CD14-positive monocyte (primary cell): ENCODE data around the gene NME7. TPM values are rescaled to one million over a fixed set of nuclear protein-coding genes. Genes with fewer than 3 reads are reported as not detected.

Experiments used
- DNase-seq, 3 donors: peaks; one replicate each; pipeline ENCODE4 v3.0.0-alpha.2; 2011 to 2022
- H2AFZ ChIP-seq: 2 replicates; pipeline ENCODE4 v1.6.0; 2012; ENCODE audit warnings: mild to moderate bottlenecking, low read depth, low read length, inconsistent platforms; ENCODE audit not compliant: insufficient read depth, poor library complexity, severe bottlenecking
- H3K27ac ChIP-seq, 2 donors: 1 replicate in 1 of 2; 2 replicates in 1 of 2; pipeline ENCODE4 v1.5.1; 2012 to 2013; ENCODE audit warnings: low read length in 2 of 2, control low read depth in 1 of 2, inconsistent platforms in 1 of 2, low read depth in 1 of 2, mild to moderate bottlenecking in 1 of 2
- H3K27me3 ChIP-seq, 2 donors: one replicate each; pipeline versions ENCODE4 v1.6.0 to v1.6.1; 2011 to 2013; ENCODE audit warnings: low read length in 2 of 2; ENCODE audit not compliant: control insufficient read depth in 2 of 2, insufficient read depth in 2 of 2
- H3K36me3 ChIP-seq, 2 donors: replicated peaks in 1 of 2; 1 replicate in 1 of 2; 2 replicates in 1 of 2; pipeline versions ENCODE4 v1.5.1 to v1.6.1; 2012 to 2013; ENCODE audit warnings: low read length in 2 of 2, control low read depth in 1 of 2, inconsistent platforms in 1 of 2, mild to moderate bottlenecking in 1 of 2; ENCODE audit not compliant: insufficient read depth in 2 of 2, control insufficient read depth in 1 of 2
- H3K4me1 ChIP-seq, 2 donors: 1 replicate in 1 of 2; 2 replicates in 1 of 2; pipeline versions ENCODE4 v1.5.1 to v1.6.1; 2012 to 2013; ENCODE audit warnings: low read length in 2 of 2, control low read depth in 1 of 2, inconsistent platforms in 1 of 2, mild to moderate bottlenecking in 1 of 2, moderate library complexity in 1 of 2; ENCODE audit not compliant: insufficient read depth in 2 of 2, control insufficient read depth in 1 of 2
- H3K4me2 ChIP-seq: replicated peaks from 2 replicates; pipeline ENCODE3; 2012; ENCODE audit warnings: low read length, moderate library complexity, mild to moderate bottlenecking; ENCODE audit not compliant: poor library complexity, severe bottlenecking; ENCODE audit errors: extremely low read depth
- H3K4me3 ChIP-seq, 3 experiments: fragments of 200-600 bp in 1 of 3; sonication (generic) in 1 of 3; replicated peaks in 1 of 3; 1 replicate in 2 of 3; 2 replicates in 1 of 3; pipeline ENCODE4 v1.5.1; 2011 to 2013; ENCODE audit warnings: low read length in 3 of 3, mild to moderate bottlenecking in 3 of 3, control low read depth in 2 of 3, low read depth in 2 of 3, inconsistent platforms in 1 of 3, moderate library complexity in 1 of 3
- H3K79me2 ChIP-seq: 2 replicates; pipeline ENCODE4 v1.6.0; 2012; ENCODE audit warnings: mild to moderate bottlenecking, control low read depth, inconsistent platforms, low read length, moderate library complexity; ENCODE audit not compliant: insufficient read depth
- H3K9ac ChIP-seq: 2 replicates; pipeline ENCODE4 v1.6.0; 2017; ENCODE audit warnings: low read length, mild to moderate bottlenecking; ENCODE audit not compliant: insufficient read depth, poor library complexity, severe bottlenecking
- H3K9me3 ChIP-seq, 2 donors: replicated peaks in 1 of 2; 1 replicate in 1 of 2; 2 replicates in 1 of 2; pipeline versions ENCODE4 v1.5.1 to v1.6.1; 2012 to 2013; ENCODE audit warnings: low read length in 2 of 2, control low read depth in 1 of 2; ENCODE audit not compliant: control insufficient read depth in 1 of 2, insufficient read depth in 1 of 2
- H4K20me1 ChIP-seq: 2 replicates; pipeline ENCODE4 v1.6.0; 2012; ENCODE audit warnings: mild to moderate bottlenecking, low read length, control low read depth, moderate library complexity; ENCODE audit not compliant: insufficient read depth
- H3K27ac Mint-ChIP-seq, 7 donors: one replicate each; pipeline ENCODE4 v1.8.0; 2020; ENCODE audit warnings: mild to moderate bottlenecking in 7 of 7, mixed read lengths in 7 of 7, moderate library complexity in 6 of 7, inconsistent platforms in 2 of 7
- H3K27me3 Mint-ChIP-seq, 3 donors: one replicate each; pipeline ENCODE4 v1.8.0; 2021 to 2022; ENCODE audit warnings: low read depth in 3 of 3, mild to moderate bottlenecking in 3 of 3, mixed read lengths in 3 of 3, moderate library complexity in 3 of 3, inconsistent platforms in 1 of 3
- H3K36me3 Mint-ChIP-seq, 2 donors: one replicate each; pipeline ENCODE4 v1.8.0; 2020; ENCODE audit warnings: mixed read lengths in 2 of 2, inconsistent platforms in 1 of 2, mild to moderate bottlenecking in 1 of 2
- H3K4me1 Mint-ChIP-seq: one replicate; pipeline ENCODE4 v1.8.0; 2020; ENCODE audit warnings: mild to moderate bottlenecking, mixed read lengths
- H3K4me3 Mint-ChIP-seq, 2 donors: one replicate each; pipeline ENCODE4 v1.8.0; 2020; ENCODE audit warnings: mild to moderate bottlenecking in 2 of 2, mixed read lengths in 2 of 2, moderate library complexity in 1 of 2
- H3K9me3 Mint-ChIP-seq, 7 donors: one replicate each; pipeline ENCODE4 v1.8.0; 2020 to 2022; ENCODE audit warnings: mixed read lengths in 7 of 7, mild to moderate bottlenecking in 6 of 7, moderate library complexity in 6 of 7, inconsistent platforms in 2 of 7
- WGBS: methylation state at CpG from one replicate; pipeline ENCODE4 v1.1.5; 2013; ENCODE audit warnings: missing lambda C conversion rate; ENCODE audit not compliant: insufficient coverage; 5-methylcytosine and 5-hydroxymethylcytosine counted together
- intact Hi-C, 2 donors: fragments of 100-400 bp; cut with micrococcal nuclease; formaldehyde crosslinking; loops; one replicate each; pipeline versions ENCODE4 v1.15.0 to v1.15.1; 2023
- polyA plus RNA-seq, 3 donors: library from polyadenylated mRNA; depleted of rRNA in 1 of 3; unstranded in 2 of 3; stranded (reverse) in 1 of 3; fragments of 300-500 nt in 2 of 3; fragments of >200 nt in 1 of 3; fragmentation: Illumina TruSeq in 2 of 3; gene quantifications; 1 replicate in 2 of 3; 2 replicates in 1 of 3; pipeline ENCODE4 v1.2.3, GENCODE V29; 2012 to 2021
- TF ChIP-seq, protein P1 (sequence below): fragments of 200-600 bp; IDR thresholded peaks from one replicate; pipeline ENCODE4 v1.8.0; 2022; ENCODE audit warnings: antibody characterized with exemption, mild to moderate bottlenecking

The NME7 gene
- polyA plus RNA-seq, 3 donors = 3.5 to 8.0 (median 6.0) TPM

DNA sequence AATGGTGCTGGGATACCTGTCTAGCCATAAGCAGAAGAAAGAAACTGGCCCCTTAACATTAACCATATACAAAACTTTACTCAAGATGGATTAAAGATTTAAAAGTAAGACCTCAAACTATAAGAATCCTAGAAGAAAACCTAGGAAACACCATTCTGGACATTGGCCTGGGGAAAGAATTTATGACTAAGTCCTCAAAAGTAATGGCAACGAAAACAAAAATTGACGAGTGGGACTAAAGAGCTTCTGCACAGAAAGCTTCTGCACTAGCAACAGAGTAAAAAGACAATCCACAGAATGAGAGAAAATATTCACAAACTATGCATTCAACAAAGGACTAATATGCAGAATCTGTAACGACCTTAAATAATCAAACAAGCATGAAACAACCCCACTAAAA lies 66.7 kb downstream of the NME7 start:
- no peak overlapping the region for H3K4me2 ChIP-seq
- H3K9ac ChIP-seq = no peak overlapping the region
- H3K27me3 ChIP-seq = no peaks in the 10 kb centered on the region
- DNase-seq = no peak
- no peaks in the 10 kb centered on the region for H3K79me2 ChIP-seq
- no peak overlapping the region for H3K4me3 ChIP-seq
- intact Hi-C loops = no loop called here
- TF ChIP-seq, protein P1, sequence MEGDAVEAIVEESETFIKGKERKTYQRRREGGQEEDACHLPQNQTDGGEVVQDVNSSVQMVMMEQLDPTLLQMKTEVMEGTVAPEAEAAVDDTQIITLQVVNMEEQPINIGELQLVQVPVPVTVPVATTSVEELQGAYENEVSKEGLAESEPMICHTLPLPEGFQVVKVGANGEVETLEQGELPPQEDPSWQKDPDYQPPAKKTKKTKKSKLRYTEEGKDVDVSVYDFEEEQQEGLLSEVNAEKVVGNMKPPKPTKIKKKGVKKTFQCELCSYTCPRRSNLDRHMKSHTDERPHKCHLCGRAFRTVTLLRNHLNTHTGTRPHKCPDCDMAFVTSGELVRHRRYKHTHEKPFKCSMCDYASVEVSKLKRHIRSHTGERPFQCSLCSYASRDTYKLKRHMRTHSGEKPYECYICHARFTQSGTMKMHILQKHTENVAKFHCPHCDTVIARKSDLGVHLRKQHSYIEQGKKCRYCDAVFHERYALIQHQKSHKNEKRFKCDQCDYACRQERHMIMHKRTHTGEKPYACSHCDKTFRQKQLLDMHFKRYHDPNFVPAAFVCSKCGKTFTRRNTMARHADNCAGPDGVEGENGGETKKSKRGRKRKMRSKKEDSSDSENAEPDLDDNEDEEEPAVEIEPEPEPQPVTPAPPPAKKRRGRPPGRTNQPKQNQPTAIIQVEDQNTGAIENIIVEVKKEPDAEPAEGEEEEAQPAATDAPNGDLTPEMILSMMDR = no peak
- no peaks in the 10 kb centered on the region for H3K36me3 ChIP-seq
- no peak overlapping the region for H3K27ac ChIP-seq
- H3K9me3 Mint-ChIP-seq = no peaks in the 10 kb centered on the region
- no peaks in the 10 kb centered on the region for H4K20me1 ChIP-seq
- no peaks in the 10 kb centered on the region for H3K9me3 ChIP-seq
- peaks cover 0 to 4% of the 10 kb centered on the region in 2 donors for H3K36me3 Mint-ChIP-seq
- H3K4me1 Mint-ChIP-seq = peaks cover 2% of the 10 kb centered on the region
- no peaks in the 10 kb centered on the region for H3K27me3 Mint-ChIP-seq
- no peak overlapping the region for H3K4me3 Mint-ChIP-seq
- peak overlapping the region in 1 of 7 donors; percentile 6 for H3K27ac Mint-ChIP-seq
- no peak overlapping the region for H2AFZ ChIP-seq
- H3K4me1 ChIP-seq = no peaks in the 10 kb centered on the region
- 100% methylated on average over 1 of the region's 3 CpGs for WGBS

DNA sequence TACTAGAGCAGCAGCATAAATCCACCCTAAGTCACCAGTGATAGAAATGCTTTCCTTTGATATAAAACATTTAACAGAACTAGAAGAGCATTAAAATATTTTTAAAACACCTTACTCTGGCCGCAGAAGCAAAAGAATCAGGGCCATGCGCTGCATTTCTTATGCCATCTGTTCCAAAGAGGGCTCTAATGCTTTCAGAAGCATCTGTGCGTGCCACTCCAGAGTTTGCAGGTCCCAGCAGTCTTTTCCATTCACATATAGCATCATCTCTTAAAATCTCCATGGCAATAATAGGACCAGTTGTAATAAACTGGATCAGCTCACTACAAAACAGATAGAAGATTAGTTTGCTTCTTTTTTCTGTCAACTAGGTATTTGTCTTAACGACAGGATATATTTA lies 69.2 kb downstream of the NME7 start:
- Histone ChIP-seq H3K27ac (no peak overlapping the region), H2AFZ (no peak overlapping the region), H3K36me3 (no peaks in the 10 kb centered on the region), H3K9ac (no peak overlapping the region), H4K20me1 (no peaks in the 10 kb centered on the region), H3K9me3 (no peaks in the 10 kb centered on the region), H3K4me1 (no peaks in the 10 kb centered on the region), H3K79me2 (no peaks in the 10 kb centered on the region), H3K4me2 (no peak overlapping the region), H3K27me3 (no peaks in the 10 kb centered on the region), H3K4me3 (no peak overlapping the region)
- Mint-ChIP-seq H3K4me3 (no peak overlapping the region), H3K27ac (no peak overlapping the region), H3K36me3 (peaks cover 0 to 4% of the 10 kb centered on the region in 2 donors), H3K27me3 (no peaks in the 10 kb centered on the region), H3K9me3 (no peaks in the 10 kb centered on the region), H3K4me1 (peaks cover 6% of the 10 kb centered on the region)
- DNase-seq = no peak
- WGBS = 100% methylated on average over 2 of the region's 4 CpGs
- TF ChIP-seq, protein P1 = no peak
- intact Hi-C loops = loop anchor here in 1 of 2 donors (10.0 kb wide), 1 partner anchor 64 kb away; no protein-coding TSS in a partner anchor
